ENCODE measurements around the gene NF1.
A peak's percentile ranks its signal among the peaks of the same experiment; 100 is the strongest.
"Not testable (repeated sequence)": the region's sequence is repeated elsewhere in the genome, so short reads cannot be mapped to it uniquely, and the experiment has no call there.

The NF1 gene

GRCh38 chr17:31094600-31095235 is at the start of gene NF1:
Gene NF1, plus strand, starts transcription at chr17:31094977. Its CDS starts 333 bp downstream, at chr17:31095310.
- DNase-seq (ENCODE audit: low read depth), result peak; percentile 68

GRCh38 chr17:31046856-31047425 is 47.8 kb upstream of the NF1 start:
- not testable (repeated sequence) for DNase-seq (ENCODE audit: low read depth)

- DNase-seq (ENCODE audit: low read depth), result no peak
Measured at GRCh38 chr17:31048142-31048541, 46.6 kb upstream of the NF1 start.

- no peak for DNase-seq (ENCODE audit: low read depth)
Measured at GRCh38 chr17:31048780-31049179, 46.0 kb upstream of the NF1 start.

- DNase-seq (ENCODE audit: low read depth), result no peak
Measured at GRCh38 chr17:31050948-31051347, 43.8 kb upstream of the NF1 start.

GRCh38 chr17:31051506-31051905 is 43.3 kb upstream of the NF1 start:
- DNase-seq (ENCODE audit: low read depth), result peak; percentile 18

- peak; percentile 99 for DNase-seq (ENCODE audit: low read depth)
Measured at GRCh38 chr17:31052187-31052889, 42.4 kb upstream of the NF1 start.

- DNase-seq (ENCODE audit: low read depth), result no peak
Measured at GRCh38 chr17:31053071-31053470, 41.7 kb upstream of the NF1 start.

GRCh38 chr17:31054761-31055160 is 40.0 kb upstream of the NF1 start:
- DNase-seq (ENCODE audit: low read depth), result no peak

GRCh38 chr17:31058976-31059375 is 35.8 kb upstream of the NF1 start:
- DNase-seq (ENCODE audit: low read depth), result no peak

- DNase-seq (ENCODE audit: low read depth), result no peak
Measured at GRCh38 chr17:31060791-31061550, 33.8 kb upstream of the NF1 start.

GRCh38 chr17:31061678-31062077 is 33.1 kb upstream of the NF1 start:
- DNase-seq (ENCODE audit: low read depth), result no peak

GRCh38 chr17:31062346-31062745 is 32.4 kb upstream of the NF1 start:
- DNase-seq (ENCODE audit: low read depth), result no peak

GRCh38 chr17:31064707-31065106 is 30.1 kb upstream of the NF1 start:
- DNase-seq (ENCODE audit: low read depth), result no peak

GRCh38 chr17:31067691-31068184 is 27.0 kb upstream of the NF1 start:
- peak; percentile 78 for DNase-seq (ENCODE audit: low read depth)

GRCh38 chr17:31068291-31068690 is 26.5 kb upstream of the NF1 start:
- DNase-seq (ENCODE audit: low read depth), result no peak

GRCh38 chr17:31072186-31072585 is 22.6 kb upstream of the NF1 start:
- DNase-seq (ENCODE audit: low read depth), result peak; percentile 49

- no peak for DNase-seq (ENCODE audit: low read depth)
Measured at GRCh38 chr17:31073411-31073810, 21.4 kb upstream of the NF1 start.

- DNase-seq (ENCODE audit: low read depth), result no peak
Measured at GRCh38 chr17:31074772-31075555, 19.8 kb upstream of the NF1 start.

- DNase-seq (ENCODE audit: low read depth), result no peak
Measured at GRCh38 chr17:31078290-31078689, 16.5 kb upstream of the NF1 start.

- no peak for DNase-seq (ENCODE audit: low read depth)
Measured at GRCh38 chr17:31079731-31080130, 15.0 kb upstream of the NF1 start.

GRCh38 chr17:31085563-31085962 is 9.2 kb upstream of the NF1 start:
- DNase-seq (ENCODE audit: low read depth), result peak; percentile 56
